UCSD-AML1 (cell line): Measurements from ENCODE around the gene SNRPA.

Experiments
- DNase-seq: peaks from one replicate; lab custom pipeline; 2025; ENCODE audit not compliant: unreplicated experiment; lab: John Stamatoyannopoulos, UW

Gene SNRPA

GRCh38 chr19:40750874-40751537 is at the start of gene SNRPA:
SNRPA (plus strand) TSS chr19:40751203; CDS start chr19:40751409, 206 bp downstream.
- peak; percentile 97 for DNase-seq

GRCh38 chr19:40701758-40702157 is 49.2 kb upstream of the SNRPA start:
- DNase-seq = no peak

- peak; percentile 23 for DNase-seq
Measured at GRCh38 chr19:40702337-40703012, 48.5 kb upstream of the SNRPA start.

GRCh38 chr19:40703029-40703755 is 47.8 kb upstream of the SNRPA start:
- DNase-seq = no peak

GRCh38 chr19:40704491-40705361 is 46.3 kb upstream of the SNRPA start:
- no peak for DNase-seq

GRCh38 chr19:40705362-40705651 is 45.7 kb upstream of the SNRPA start:
- no peak for DNase-seq

- DNase-seq = no peak
Measured at GRCh38 chr19:40705950-40706619, 44.9 kb upstream of the SNRPA start.

GRCh38 chr19:40707615-40708014 is 43.4 kb upstream of the SNRPA start:
- no peak for DNase-seq

GRCh38 chr19:40709817-40710216 is 41.2 kb upstream of the SNRPA start:
- DNase-seq = no peak

GRCh38 chr19:40713939-40714338 is 37.1 kb upstream of the SNRPA start:
- no peak for DNase-seq

GRCh38 chr19:40714441-40715299 is 36.3 kb upstream of the SNRPA start:
- peak; percentile 91 for DNase-seq

- no peak for DNase-seq
Measured at GRCh38 chr19:40716031-40716481, 34.9 kb upstream of the SNRPA start.

GRCh38 chr19:40716482-40717324 is 34.3 kb upstream of the SNRPA start, which contains the start of the genes COQ8B and ITPKC:
COQ8B (minus strand) TSS chr19:40716886; CDS start chr19:40714632, 2,254 bp downstream.
ITPKC (plus strand) TSS chr19:40717112; CDS start chr19:40717136, 24 bp downstream.
- DNase-seq = peak; percentile 98

GRCh38 chr19:40717325-40717879 is 33.6 kb upstream of the SNRPA start:
- DNase-seq = no peak

- DNase-seq = no peak
Measured at GRCh38 chr19:40717880-40718773, 32.9 kb upstream of the SNRPA start.

- no peak for DNase-seq
Measured at GRCh38 chr19:40718774-40719391, 32.1 kb upstream of the SNRPA start.

- DNase-seq = no peak
Measured at GRCh38 chr19:40719414-40719894, 31.5 kb upstream of the SNRPA start.
